Astrocyte (in vitro differentiated cells and primary cell): Measurements from ENCODE around the gene HOXB2.

Experiments used
- EZH2 ChIP-seq: IDR thresholded peaks from 2 replicates; pipeline ENCODE4 v1.6.1; 2012; ENCODE audit warnings: mild to moderate bottlenecking, low read length, inconsistent platforms; ENCODE audit not compliant: insufficient read depth
- TF ChIP-seq, protein P1 (sequence below): IDR thresholded peaks from 2 replicates; pipeline ENCODE4 v1.5.1; 2011; ENCODE audit warnings: low read depth, mild to moderate bottlenecking, inconsistent platforms, low read length, moderate library complexity; ENCODE audit not compliant: insufficient read depth

DNA sequence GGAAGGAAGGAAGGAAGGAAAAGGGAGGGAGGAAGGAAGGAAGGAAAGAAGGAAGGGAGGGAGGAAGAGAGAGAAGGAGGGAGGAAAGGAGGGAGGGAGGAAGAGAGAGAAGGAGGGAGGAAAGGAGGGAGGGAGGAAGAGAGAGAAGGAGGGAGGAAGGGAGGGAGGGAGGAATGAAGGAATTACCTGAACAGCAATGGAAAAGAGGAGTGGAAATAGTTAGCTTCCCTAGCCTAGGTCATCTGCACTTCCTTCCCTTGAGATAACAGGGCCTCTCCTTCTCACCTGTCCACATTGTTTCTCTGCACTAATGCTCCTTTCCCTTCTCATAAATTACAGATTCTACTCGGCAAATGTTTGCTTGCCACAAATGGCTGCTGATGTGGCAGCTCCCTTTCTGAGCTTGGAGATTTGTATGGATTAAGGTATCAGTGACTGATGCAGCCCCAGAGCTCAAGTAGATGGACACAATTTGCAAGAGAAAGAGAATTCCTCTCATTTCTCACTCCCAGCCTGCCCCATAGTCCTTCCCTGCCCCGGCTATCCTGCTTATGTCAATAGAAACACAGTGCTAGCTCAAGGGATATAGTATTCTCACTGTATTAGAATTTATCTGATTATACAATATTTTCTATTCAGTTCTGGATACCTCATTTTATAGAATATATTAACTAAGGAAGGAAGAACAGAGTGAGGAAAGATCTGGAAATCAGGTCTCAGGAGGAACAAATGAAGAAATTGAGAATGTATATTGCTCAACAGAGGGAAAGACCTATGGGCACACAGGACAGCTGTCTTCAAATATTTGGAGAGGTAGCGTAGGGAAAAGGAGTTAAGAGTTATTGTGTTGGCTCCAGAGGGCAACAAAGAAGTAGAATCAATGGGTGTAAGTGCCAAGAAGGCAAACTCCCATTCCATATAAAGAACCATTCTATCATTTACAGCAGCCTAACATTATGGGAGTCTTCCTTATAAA, 28.7 kb downstream of the HOXB2 start:
- TF ChIP-seq, protein P1, sequence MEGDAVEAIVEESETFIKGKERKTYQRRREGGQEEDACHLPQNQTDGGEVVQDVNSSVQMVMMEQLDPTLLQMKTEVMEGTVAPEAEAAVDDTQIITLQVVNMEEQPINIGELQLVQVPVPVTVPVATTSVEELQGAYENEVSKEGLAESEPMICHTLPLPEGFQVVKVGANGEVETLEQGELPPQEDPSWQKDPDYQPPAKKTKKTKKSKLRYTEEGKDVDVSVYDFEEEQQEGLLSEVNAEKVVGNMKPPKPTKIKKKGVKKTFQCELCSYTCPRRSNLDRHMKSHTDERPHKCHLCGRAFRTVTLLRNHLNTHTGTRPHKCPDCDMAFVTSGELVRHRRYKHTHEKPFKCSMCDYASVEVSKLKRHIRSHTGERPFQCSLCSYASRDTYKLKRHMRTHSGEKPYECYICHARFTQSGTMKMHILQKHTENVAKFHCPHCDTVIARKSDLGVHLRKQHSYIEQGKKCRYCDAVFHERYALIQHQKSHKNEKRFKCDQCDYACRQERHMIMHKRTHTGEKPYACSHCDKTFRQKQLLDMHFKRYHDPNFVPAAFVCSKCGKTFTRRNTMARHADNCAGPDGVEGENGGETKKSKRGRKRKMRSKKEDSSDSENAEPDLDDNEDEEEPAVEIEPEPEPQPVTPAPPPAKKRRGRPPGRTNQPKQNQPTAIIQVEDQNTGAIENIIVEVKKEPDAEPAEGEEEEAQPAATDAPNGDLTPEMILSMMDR, result no peak
- TF ChIP-seq EZH2, result no peak
